Mesendoderm (in vitro differentiated cells): ENCODE results near the gene PEX5.

Experiments used
- DNase-seq: peaks from one replicate; pipeline ENCODE4 v3.0.0; 2013
- H2AK5ac ChIP-seq: 2 replicates; pipeline ENCODE4 v1.6.1; 2013; ENCODE audit warnings: low read length, inconsistent platforms
- H2BK120ac ChIP-seq: 2 replicates; pipeline ENCODE4 v1.6.1; 2013; ENCODE audit warnings: low read depth, mild to moderate bottlenecking, low read length, moderate library complexity, mixed read lengths
- H2BK15ac ChIP-seq: replicated peaks from 2 replicates; pipeline ENCODE4 v1.6.1; 2013; ENCODE audit warnings: low read depth, mild to moderate bottlenecking, moderate library complexity
- H2BK5ac ChIP-seq: 2 replicates; pipeline ENCODE4 v1.6.1; 2013; ENCODE audit warnings: low read length, inconsistent platforms
- H3K18ac ChIP-seq: 2 replicates; pipeline ENCODE4 v1.6.1; 2013; ENCODE audit warnings: mild to moderate bottlenecking, low read length, mixed read lengths
- H3K23ac ChIP-seq: one replicate; pipeline ENCODE4 v1.6.1; 2013; ENCODE audit warnings: low read length
- H3K27ac ChIP-seq: 2 replicates; pipeline ENCODE4 v1.5.1; 2013; ENCODE audit warnings: low read depth, mild to moderate bottlenecking, inconsistent platforms, low read length, moderate library complexity
- H3K27me3 ChIP-seq: 2 replicates; pipeline ENCODE4 v1.6.1; 2013; ENCODE audit warnings: low read length, control low read depth, mild to moderate bottlenecking, inconsistent platforms; ENCODE audit not compliant: insufficient read depth, poor library complexity
- H3K36me3 ChIP-seq: 2 replicates; pipeline ENCODE4 v1.6.1; 2013; ENCODE audit warnings: low read length, inconsistent platforms; ENCODE audit not compliant: control insufficient read depth, insufficient read depth
- H3K4ac ChIP-seq: one replicate; pipeline ENCODE4 v1.6.1; 2013; ENCODE audit warnings: low read depth, mild to moderate bottlenecking, low read length, moderate library complexity
- H3K4me1 ChIP-seq: 2 replicates; pipeline ENCODE4 v1.6.1; 2013; ENCODE audit warnings: low read depth, low read length, inconsistent platforms; ENCODE audit not compliant: control insufficient read depth
- H3K4me2 ChIP-seq: 2 replicates; pipeline ENCODE4 v1.6.1; 2013; ENCODE audit warnings: low read length
- H3K4me3 ChIP-seq: 2 replicates; pipeline ENCODE4 v1.5.1; 2013; ENCODE audit warnings: mild to moderate bottlenecking, low read length
- H3K56ac ChIP-seq: one replicate; pipeline ENCODE4 v1.6.1; 2013; ENCODE audit warnings: low read length
- H3K79me1 ChIP-seq: 2 replicates; pipeline ENCODE4 v1.6.1; 2013; ENCODE audit warnings: low read length, inconsistent platforms
- H3K79me2 ChIP-seq: 2 replicates; pipeline ENCODE4 v1.6.1; 2013; ENCODE audit warnings: mild to moderate bottlenecking, low read length; ENCODE audit not compliant: control insufficient read depth, insufficient read depth
- H3K9ac ChIP-seq: 2 replicates; pipeline ENCODE4 v1.6.1; 2013; ENCODE audit warnings: low read length, inconsistent platforms
- H4K5ac ChIP-seq: one replicate; pipeline ENCODE4 v1.6.1; 2013; ENCODE audit warnings: low read length
- H4K8ac ChIP-seq: one replicate; pipeline ENCODE4 v1.6.1; 2013; ENCODE audit warnings: low read depth, mild to moderate bottlenecking, control low read depth, low read length, moderate library complexity
- WGBS: extraction: QIAGEN DNeasy Blood & Tissue Kit; methylation state at CpG from one replicate; pipeline ENCODE4 v1.1.7; 2013; ENCODE audit warnings: low lambda C conversion rate, missing lambda C conversion rate; ENCODE audit not compliant: insufficient coverage; ENCODE audit errors: extremely low coverage; 5-methylcytosine and 5-hydroxymethylcytosine counted together

PEX5 gene

DNA sequence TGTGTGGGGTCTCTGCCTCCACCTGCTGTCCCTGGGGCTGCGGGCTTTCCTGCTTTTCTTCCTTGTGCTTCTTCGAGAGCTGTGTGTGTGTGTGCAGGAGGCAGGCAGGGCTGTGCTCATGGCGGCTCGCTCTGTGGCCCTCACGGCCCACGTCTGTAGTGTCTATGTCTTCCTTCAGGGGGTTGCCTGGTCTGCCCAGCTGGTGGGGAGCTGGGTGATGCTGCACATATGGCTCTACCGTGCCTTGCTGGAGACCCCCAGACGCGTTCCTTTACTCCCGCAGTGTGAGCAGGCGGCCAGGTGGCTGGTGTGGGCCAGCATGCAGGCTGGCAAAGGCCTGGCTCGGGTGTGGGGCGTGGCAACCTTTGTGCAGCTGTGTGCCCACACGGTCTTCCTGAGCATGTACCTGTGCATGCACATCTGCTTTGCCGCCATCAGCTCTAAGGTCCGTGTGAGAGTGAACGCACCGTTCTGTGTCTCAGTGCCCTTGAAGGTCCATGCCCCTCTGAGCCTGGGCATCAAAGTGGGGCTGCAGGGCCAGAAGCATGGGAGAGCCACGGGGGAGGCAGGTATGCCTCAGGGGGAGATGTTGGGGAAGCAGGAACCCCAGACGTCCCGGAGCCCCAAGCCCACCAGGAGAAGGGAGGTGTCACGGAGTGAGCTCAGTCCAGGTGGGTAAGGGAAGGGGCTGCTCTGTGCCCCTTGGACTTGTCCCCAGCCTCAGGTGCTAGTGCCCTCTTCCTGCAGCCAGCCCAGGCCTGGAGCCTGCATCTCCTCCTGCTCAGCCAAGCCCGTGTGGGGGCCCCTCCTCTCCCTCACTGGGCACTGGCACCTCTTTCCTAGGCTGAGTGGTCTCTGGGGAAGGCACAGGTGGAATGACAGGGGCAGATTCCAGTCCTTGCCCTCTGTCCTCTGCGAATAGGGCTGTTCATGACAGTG is 33.0 kb upstream of the PEX5 start:
- Histone ChIP-seq H3K23ac (no peak overlapping the region), H3K79me1 (no peaks in the 10 kb centered on the region), H3K18ac (no peak overlapping the region), H4K8ac (no peak overlapping the region), H2BK120ac (no peak overlapping the region), H3K9ac (no peak overlapping the region), H2BK15ac (no peak overlapping the region), H3K56ac (no peak overlapping the region), H4K5ac (no peak overlapping the region), H3K27me3 (no peaks in the 10 kb centered on the region), H3K4me3 (no peak overlapping the region), H2BK5ac (no peak overlapping the region), H3K4me2 (no peak overlapping the region), H2AK5ac (no peak overlapping the region), H3K79me2 (no peaks in the 10 kb centered on the region), H3K36me3 (no peaks in the 10 kb centered on the region), H3K4ac (no peak overlapping the region), H3K4me1 (no peaks in the 10 kb centered on the region), H3K27ac (no peak overlapping the region)
- no CpG with 5 or more reads among the region's 24 CpGs for whole genome bisulfite sequencing
- DNase-seq, result no peak

DNA sequence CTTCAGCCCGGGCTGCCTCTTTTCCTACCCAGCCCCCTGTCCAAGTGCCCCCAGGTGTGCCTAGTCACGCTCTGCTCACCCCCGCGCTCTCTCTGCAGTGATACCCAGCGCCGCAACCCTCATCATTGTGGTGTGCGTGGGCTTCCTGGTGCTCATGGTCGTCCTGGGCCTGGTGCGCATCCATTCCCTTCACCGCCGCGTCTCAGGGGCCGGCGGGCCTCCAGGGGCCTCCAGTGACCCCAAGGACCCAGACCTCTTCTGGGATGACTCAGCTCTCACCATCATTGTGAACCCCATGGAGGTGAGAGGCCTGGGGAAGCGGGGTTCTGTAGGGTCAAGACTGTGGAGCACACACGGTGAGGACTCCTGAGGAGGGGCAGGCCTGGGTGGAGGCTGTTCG is 32.1 kb upstream of the PEX5 start:
- H3K9ac ChIP-seq, result no peak overlapping the region
- H4K8ac ChIP-seq, result no peak overlapping the region
- H2AK5ac ChIP-seq, result no peak overlapping the region
- H2BK5ac ChIP-seq, result no peak overlapping the region
- no peak overlapping the region for H2BK15ac ChIP-seq
- H3K4ac ChIP-seq, result no peak overlapping the region
- no peak overlapping the region for H3K4me2 ChIP-seq
- no peak overlapping the region for H3K27ac ChIP-seq
- H3K27me3 ChIP-seq, result no peaks in the 10 kb centered on the region
- H2BK120ac ChIP-seq, result no peak overlapping the region
- no peak for DNase-seq
- H3K79me1 ChIP-seq, result no peaks in the 10 kb centered on the region
- WGBS, result no CpG with 5 or more reads among the region's 17 CpGs
- no peak overlapping the region for H3K23ac ChIP-seq
- H3K4me3 ChIP-seq, result no peak overlapping the region
- no peak overlapping the region for H3K18ac ChIP-seq
- H3K56ac ChIP-seq, result no peak overlapping the region
- no peaks in the 10 kb centered on the region for H3K4me1 ChIP-seq
- no peak overlapping the region for H4K5ac ChIP-seq
- no peaks in the 10 kb centered on the region for H3K36me3 ChIP-seq
- no peaks in the 10 kb centered on the region for H3K79me2 ChIP-seq

DNA sequence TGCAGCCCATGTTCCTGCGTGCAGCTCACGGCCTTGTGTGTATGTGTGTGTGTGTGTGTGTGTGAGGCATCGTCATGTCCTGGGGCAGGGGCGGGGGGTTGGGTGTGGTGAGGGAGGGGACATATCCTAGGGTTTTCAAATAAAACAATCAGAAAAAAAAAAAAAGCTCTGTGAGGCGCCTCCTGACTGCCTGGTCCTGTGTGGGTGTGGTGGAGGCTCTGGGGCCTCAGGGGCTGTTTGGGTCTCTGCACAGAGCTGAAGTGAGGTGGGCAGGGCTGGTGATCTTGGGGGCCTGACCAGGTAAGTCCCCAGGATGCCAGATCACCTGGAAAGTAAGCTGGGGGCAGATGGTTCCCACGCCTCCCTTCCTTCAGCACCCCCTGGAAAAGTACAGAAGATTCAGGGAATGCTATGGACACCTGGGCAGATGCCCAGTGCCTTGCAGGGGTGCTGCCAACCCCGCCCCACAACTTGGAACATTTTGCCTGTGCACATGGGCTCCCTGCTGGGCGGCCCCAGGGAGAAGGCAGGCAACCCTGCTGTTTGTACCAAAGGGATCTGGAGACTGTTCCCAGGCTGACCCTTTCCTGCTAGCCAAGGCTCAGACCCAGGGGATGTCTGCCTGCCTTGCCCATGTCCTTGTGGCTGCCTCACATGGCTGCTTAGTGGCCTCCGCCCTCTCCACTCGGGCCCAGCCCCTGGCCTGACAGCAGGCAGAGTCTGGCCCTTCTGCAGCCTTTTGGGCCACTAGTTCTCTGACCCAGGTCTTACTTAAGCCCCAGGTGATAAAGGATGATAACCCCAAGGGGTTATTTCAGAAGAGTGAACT is 30.5 kb upstream of the PEX5 start:
- Histone ChIP-seq H2BK15ac (no peak overlapping the region), H4K5ac (no peak overlapping the region), H3K56ac (no peak overlapping the region), H3K23ac (no peak overlapping the region), H4K8ac (no peak overlapping the region), H3K4ac (no peak overlapping the region), H2AK5ac (no peak overlapping the region), H3K36me3 (no peaks in the 10 kb centered on the region), H3K9ac (no peak overlapping the region), H3K79me1 (no peaks in the 10 kb centered on the region), H2BK5ac (no peak overlapping the region), H3K79me2 (no peaks in the 10 kb centered on the region), H3K4me2 (no peak overlapping the region), H3K18ac (no peak overlapping the region), H3K4me3 (no peak overlapping the region), H3K27me3 (no peaks in the 10 kb centered on the region), H3K27ac (no peak overlapping the region), H3K4me1 (no peaks in the 10 kb centered on the region), H2BK120ac (no peak overlapping the region)
- no CpG with 5 or more reads among the region's 10 CpGs for WGBS
- no peak for DNase-seq

DNA sequence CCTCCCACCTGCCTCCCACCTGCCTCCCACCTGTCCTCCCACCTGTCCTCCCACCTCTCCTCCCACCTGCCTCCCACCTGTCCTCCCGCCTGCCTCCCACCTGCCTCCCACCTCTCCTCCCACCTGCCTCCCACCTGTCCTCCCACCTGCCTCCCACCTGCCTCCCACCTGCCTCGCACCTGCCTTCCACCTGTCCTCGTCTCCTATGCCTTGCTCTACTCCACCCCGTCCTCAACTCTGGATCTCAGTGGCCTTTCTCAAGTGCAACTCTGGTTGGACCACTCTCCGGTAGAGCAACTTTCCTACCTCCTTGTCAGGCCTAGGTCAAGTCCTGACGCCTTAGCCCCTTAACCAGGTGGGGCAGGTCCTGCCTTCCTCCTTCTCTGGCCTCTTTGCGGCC is 29.3 kb upstream of the PEX5 start:
- H3K27me3 ChIP-seq, result no peaks in the 10 kb centered on the region
- no CpG with 5 or more reads among the region's 7 CpGs for WGBS
- no peak overlapping the region for H4K5ac ChIP-seq
- no peak overlapping the region for H2BK15ac ChIP-seq
- no peak overlapping the region for H3K4ac ChIP-seq
- no peak overlapping the region for H3K4me3 ChIP-seq
- H2AK5ac ChIP-seq, result no peak overlapping the region
- no peaks in the 10 kb centered on the region for H3K79me2 ChIP-seq
- H2BK120ac ChIP-seq, result no peak overlapping the region
- no peaks in the 10 kb centered on the region for H3K79me1 ChIP-seq
- no peak overlapping the region for H4K8ac ChIP-seq
- no peak overlapping the region for H3K23ac ChIP-seq
- no peak overlapping the region for H3K9ac ChIP-seq
- no peak overlapping the region for H2BK5ac ChIP-seq
- no peak overlapping the region for H3K56ac ChIP-seq
- DNase-seq, result no peak
- H3K18ac ChIP-seq, result no peak overlapping the region
- H3K27ac ChIP-seq, result no peak overlapping the region
- H3K4me1 ChIP-seq, result no peaks in the 10 kb centered on the region
- H3K36me3 ChIP-seq, result no peaks in the 10 kb centered on the region
- no peak overlapping the region for H3K4me2 ChIP-seq

DNA sequence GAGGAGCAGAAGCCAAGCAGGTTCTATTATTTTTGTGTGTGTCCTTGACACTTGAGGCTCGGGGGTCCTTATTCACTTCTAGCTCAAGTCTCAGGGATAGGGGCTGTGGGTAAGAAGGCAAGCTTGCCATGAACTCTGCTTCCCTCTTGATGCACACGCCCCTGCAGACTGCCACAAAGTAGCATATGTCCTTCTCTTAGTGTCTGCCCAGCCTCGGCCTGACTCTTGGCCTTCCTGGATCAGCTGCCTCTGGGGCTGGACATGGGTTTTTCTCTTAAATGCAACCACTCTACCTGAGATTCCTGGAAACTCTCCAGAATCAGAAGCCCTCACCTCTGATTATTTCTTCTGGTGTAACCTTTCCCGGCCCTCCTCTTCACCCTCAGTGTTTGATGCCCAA is 28.2 kb upstream of the PEX5 start:
- Histone ChIP-seq H3K4me1 (no peaks in the 10 kb centered on the region), H2BK15ac (no peak overlapping the region), H2BK5ac (no peak overlapping the region), H3K36me3 (no peaks in the 10 kb centered on the region), H3K27me3 (no peaks in the 10 kb centered on the region), H3K27ac (no peak overlapping the region), H3K4me2 (no peak overlapping the region), H4K5ac (no peak overlapping the region), H3K4ac (no peak overlapping the region), H4K8ac (no peak overlapping the region), H3K79me1 (no peaks in the 10 kb centered on the region), H3K56ac (no peak overlapping the region), H2BK120ac (no peak overlapping the region), H3K79me2 (no peaks in the 10 kb centered on the region), H3K9ac (no peak overlapping the region), H2AK5ac (no peak overlapping the region), H3K4me3 (no peak overlapping the region), H3K23ac (no peak overlapping the region), H3K18ac (no peak overlapping the region)
- no peak for DNase-seq
- no CpG with 5 or more reads among the region's 4 CpGs for WGBS
